ENCODE measurements around the gene RABIF.

Gene RABIF

GRCh38 chr1:202843081-202843480 is 45.9 kb downstream of the RABIF start:
- H2BK12ac ChIP-seq (ENCODE audit: low read length): no peak overlapping the region
- no peak overlapping the region for H3K14ac ChIP-seq (ENCODE audit: low read length)
- no peak overlapping the region for H4K8ac ChIP-seq (ENCODE audit: low read depth, low read length)
- no peak overlapping the region for H2AK5ac ChIP-seq (ENCODE audit: low read length)
- no peak overlapping the region for H3K4ac ChIP-seq (ENCODE audit: low read depth, low read length)
- H3K79me1 ChIP-seq (ENCODE audit: low read length): no peaks in the 10 kb centered on the region
- no peak overlapping the region for H2BK5ac ChIP-seq (ENCODE audit: low read depth, low read length, poor library complexity)
- no peak overlapping the region for H4K12ac ChIP-seq (ENCODE audit: low read depth, low read length)
- no peak for DNase-seq
- H3K23ac ChIP-seq (ENCODE audit: low read length): no peak overlapping the region
- no peak overlapping the region for H3K4me3 ChIP-seq (ENCODE audit: low read depth, low read length)
- H3K18ac ChIP-seq (ENCODE audit: low read length): no peak overlapping the region
- H3K4me1 ChIP-seq (ENCODE audit: control insufficient read depth in 1 of 2, insufficient read depth in 2 of 2, low read length in 2 of 2): peaks cover 4 to 6% of the 10 kb centered on the region in 2 experiments
- no peak overlapping the region for H2AFZ ChIP-seq (ENCODE audit: insufficient read depth, low read length, poor library complexity)
- H3K27me3 ChIP-seq (ENCODE audit: insufficient read depth, low read length): no peaks in the 10 kb centered on the region
- H3K79me2 ChIP-seq (ENCODE audit: control insufficient read depth, insufficient read depth, low read length, poor library complexity): no peaks in the 10 kb centered on the region
- H3K4me2 ChIP-seq (ENCODE audit: low read length): no peak overlapping the region
- no peak overlapping the region for H3K9ac ChIP-seq (ENCODE audit: low read length)
- H3K27ac ChIP-seq (ENCODE audit: low read depth, low read length): no peak overlapping the region
- no CpG with 5 or more reads among the region's 11 CpGs for WGBS (ENCODE audit: extremely low coverage, insufficient coverage, insufficient read length)
- H3K9me3 ChIP-seq (ENCODE audit: insufficient read depth, low read depth, low read length): no peaks in the 10 kb centered on the region
- H2BK120ac ChIP-seq (ENCODE audit: insufficient read depth, low read length, poor library complexity): no peak overlapping the region
- H4K91ac ChIP-seq (ENCODE audit: low read depth, low read length): no peak overlapping the region
- no peaks in the 10 kb centered on the region for H3K36me3 ChIP-seq (ENCODE audit: control insufficient read depth in 1 of 2, insufficient read depth in 2 of 2, low read length in 2 of 2)

- Histone ChIP-seq H2AFZ (ENCODE audit: insufficient read depth, low read length, poor library complexity) (no peak overlapping the region), H3K18ac (ENCODE audit: low read length) (no peak overlapping the region), H3K27ac (ENCODE audit: low read depth, low read length) (no peak overlapping the region), H3K27me3 (ENCODE audit: insufficient read depth, low read length) (no peaks in the 10 kb centered on the region), H2AK5ac (ENCODE audit: low read length) (no peak overlapping the region), H2BK120ac (ENCODE audit: insufficient read depth, low read length, poor library complexity) (no peak overlapping the region), H3K9ac (ENCODE audit: low read length) (no peak overlapping the region), H4K8ac (ENCODE audit: low read depth, low read length) (no peak overlapping the region), H3K14ac (ENCODE audit: low read length) (no peak overlapping the region), H3K4ac (ENCODE audit: low read depth, low read length) (no peak overlapping the region), H3K4me3 (ENCODE audit: low read depth, low read length) (no peak overlapping the region), H4K12ac (ENCODE audit: low read depth, low read length) (no peak overlapping the region), H3K79me1 (ENCODE audit: low read length) (peaks cover 13% of the 10 kb centered on the region), H3K4me2 (ENCODE audit: low read length) (no peak overlapping the region), H3K79me2 (ENCODE audit: control insufficient read depth, insufficient read depth, low read length, poor library complexity) (no peaks in the 10 kb centered on the region), H3K9me3 (ENCODE audit: insufficient read depth, low read depth, low read length) (no peaks in the 10 kb centered on the region), H4K91ac (ENCODE audit: low read depth, low read length) (no peak overlapping the region), H3K4me1 (ENCODE audit: control insufficient read depth in 1 of 2, insufficient read depth in 2 of 2, low read length in 2 of 2) (peaks cover 15 to 23% of the 10 kb centered on the region in 2 experiments), H3K23ac (ENCODE audit: low read length) (no peak overlapping the region), H2BK12ac (ENCODE audit: low read length) (no peak overlapping the region), H2BK5ac (ENCODE audit: low read depth, low read length, poor library complexity) (no peak overlapping the region), H3K36me3 (ENCODE audit: control insufficient read depth in 1 of 2, insufficient read depth in 2 of 2, low read length in 2 of 2) (no peaks in the 10 kb centered on the region)
- peak in 1 of 2 donors; percentile 57 for DNase-seq
- no CpG with 5 or more reads among the region's 5 CpGs for WGBS (ENCODE audit: extremely low coverage, insufficient coverage, insufficient read length)
Observed at GRCh38 chr1:202837746-202838262, 51.1 kb downstream of the RABIF start.

- Histone ChIP-seq H4K8ac (ENCODE audit: low read depth, low read length) (peak overlapping the region; percentile 23), H3K23ac (ENCODE audit: low read length) (no peak overlapping the region), H3K27me3 (ENCODE audit: insufficient read depth, low read length) (no peaks in the 10 kb centered on the region), H4K12ac (ENCODE audit: low read depth, low read length) (peak overlapping the region; percentile 51), H3K4ac (ENCODE audit: low read depth, low read length) (peak overlapping the region; percentile 49), H3K4me1 (ENCODE audit: control insufficient read depth in 1 of 2, insufficient read depth in 2 of 2, low read length in 2 of 2) (peaks cover 15 to 23% of the 10 kb centered on the region in 2 experiments), H3K4me2 (ENCODE audit: low read length) (no peak overlapping the region), H3K9me3 (ENCODE audit: insufficient read depth, low read depth, low read length) (no peaks in the 10 kb centered on the region), H2BK120ac (ENCODE audit: insufficient read depth, low read length, poor library complexity) (peak overlapping the region; percentile 59), H3K27ac (ENCODE audit: low read depth, low read length) (peak overlapping the region; percentile 54), H3K9ac (ENCODE audit: low read length) (no peak overlapping the region), H3K18ac (ENCODE audit: low read length) (peak overlapping the region; percentile 67), H3K79me2 (ENCODE audit: control insufficient read depth, insufficient read depth, low read length, poor library complexity) (no peaks in the 10 kb centered on the region), H3K14ac (ENCODE audit: low read length) (peak overlapping the region; percentile 67), H2AK5ac (ENCODE audit: low read length) (no peak overlapping the region), H3K79me1 (ENCODE audit: low read length) (peaks cover 13% of the 10 kb centered on the region), H2BK12ac (ENCODE audit: low read length) (peak overlapping the region; percentile 55), H3K4me3 (ENCODE audit: low read depth, low read length) (no peak overlapping the region), H3K36me3 (ENCODE audit: control insufficient read depth in 1 of 2, insufficient read depth in 2 of 2, low read length in 2 of 2) (no peaks in the 10 kb centered on the region), H2BK5ac (ENCODE audit: low read depth, low read length, poor library complexity) (no peak overlapping the region), H4K91ac (ENCODE audit: low read depth, low read length) (peak overlapping the region; percentile 94), H2AFZ (ENCODE audit: insufficient read depth, low read length, poor library complexity) (peak overlapping the region; percentile 59)
- DNase-seq: peak; percentile 93 to 99
- WGBS (ENCODE audit: extremely low coverage, insufficient coverage, insufficient read length): no CpG with 5 or more reads among the region's 5 CpGs
Observed at GRCh38 chr1:202836623-202837403, 52.1 kb downstream of the RABIF start.

GRCh38 chr1:202835548-202836072 is 53.3 kb downstream of the RABIF start:
- Histone ChIP-seq H3K4me3 (ENCODE audit: low read depth, low read length) (no peak overlapping the region), H2AFZ (ENCODE audit: insufficient read depth, low read length, poor library complexity) (no peak overlapping the region), H3K79me1 (ENCODE audit: low read length) (peaks cover 13% of the 10 kb centered on the region), H2AK5ac (ENCODE audit: low read length) (no peak overlapping the region), H3K4me1 (ENCODE audit: control insufficient read depth in 1 of 2, insufficient read depth in 2 of 2, low read length in 2 of 2) (peaks cover 15 to 23% of the 10 kb centered on the region in 2 experiments), H3K14ac (ENCODE audit: low read length) (no peak overlapping the region), H4K8ac (ENCODE audit: low read depth, low read length) (no peak overlapping the region), H3K79me2 (ENCODE audit: control insufficient read depth, insufficient read depth, low read length, poor library complexity) (no peaks in the 10 kb centered on the region), H3K9ac (ENCODE audit: low read length) (no peak overlapping the region), H3K4ac (ENCODE audit: low read depth, low read length) (no peak overlapping the region), H3K27ac (ENCODE audit: low read depth, low read length) (no peak overlapping the region), H3K27me3 (ENCODE audit: insufficient read depth, low read length) (no peaks in the 10 kb centered on the region), H3K4me2 (ENCODE audit: low read length) (no peak overlapping the region), H3K23ac (ENCODE audit: low read length) (no peak overlapping the region), H3K18ac (ENCODE audit: low read length) (no peak overlapping the region), H4K91ac (ENCODE audit: low read depth, low read length) (peak overlapping the region; percentile 26), H2BK12ac (ENCODE audit: low read length) (peak overlapping the region; percentile 1), H4K12ac (ENCODE audit: low read depth, low read length) (no peak overlapping the region), H3K9me3 (ENCODE audit: insufficient read depth, low read depth, low read length) (no peaks in the 10 kb centered on the region), H2BK5ac (ENCODE audit: low read depth, low read length, poor library complexity) (no peak overlapping the region), H3K36me3 (ENCODE audit: control insufficient read depth in 1 of 2, insufficient read depth in 2 of 2, low read length in 2 of 2) (no peaks in the 10 kb centered on the region), H2BK120ac (ENCODE audit: insufficient read depth, low read length, poor library complexity) (peak overlapping the region; percentile 12)
- no peak for DNase-seq
- no CpG with 5 or more reads among the region's 3 CpGs for WGBS (ENCODE audit: extremely low coverage, insufficient coverage, insufficient read length)

Data from trophoblast cell (in vitro differentiated cells and primary cell).